A549 (cell line): ENCODE data around the gene SORT1.

Source experiments
- CTCF ChIP-seq: fragments of >200 bp; sonication (Bioruptor Twin); formaldehyde crosslinking; IDR thresholded peaks from 3 replicates; pipeline ENCODE4 v1.5.1; 2016
- GATA3 ChIP-seq: IDR thresholded peaks from 2 replicates; pipeline ENCODE4 v1.6.1; 2012; ENCODE audit warnings: borderline replicate concordance
- HOXA7 ChIP-seq: fragments of 250-450 bp; sonication (Bioruptor Pico); IDR thresholded peaks from 2 replicates; pipeline ENCODE4 v1.5.0; 2020; ENCODE audit warnings: mild to moderate bottlenecking, moderate library complexity
- MAX ChIP-seq: IDR thresholded peaks from 2 replicates; pipeline ENCODE4 v1.6.1; 2012
- POLR2A ChIP-seq: IDR thresholded peaks from 2 replicates; pipeline ENCODE4 v1.6.1; 2012; ENCODE audit warnings: mild to moderate bottlenecking, low read length
- RAD21 ChIP-seq, 2 experiments: fragments of >200 bp in 1 of 2; sonication (Bioruptor Twin) in 1 of 2; formaldehyde crosslinking in 1 of 2; IDR thresholded peaks in 1 of 2; conservative IDR thresholded peaks in 1 of 2; 2 replicates in 1 of 2; 3 replicates in 1 of 2; pipeline ENCODE4 v1.6.1; 2012 to 2018; ENCODE audit warnings: inconsistent platforms in 1 of 2
- REST ChIP-seq: fragments of 200-600 bp; sonication (generic); IDR thresholded peaks from 2 replicates; pipeline ENCODE4 v1.6.1; 2016; ENCODE audit warnings: antibody characterized with exemption, mild to moderate bottlenecking, moderate library complexity
- RFX5 ChIP-seq: fragments of 450-650 bp; IDR thresholded peaks from 2 replicates; pipeline ENCODE4 v1.7.1; 2014; ENCODE audit warnings: antibody characterized with exemption, mild to moderate bottlenecking, moderate library complexity
- USF2 ChIP-seq: fragments of 450-650 bp; IDR thresholded peaks from 2 replicates; pipeline ENCODE4 v1.6.1; 2014; ENCODE audit warnings: antibody characterized with exemption

- no peak for TF ChIP-seq REST
- no peak for TF ChIP-seq CTCF
- TF ChIP-seq HOXA7 (CRISPR knock-in tag): no peak
- TF ChIP-seq RAD21 (conservative IDR thresholded peaks at IDR 0.05 in 1 of 2, IDR thresholded peaks at IDR 0.05 in 1 of 2): no peak
- no peak for TF ChIP-seq RFX5
- no peak for TF ChIP-seq POLR2A
- no peak for TF ChIP-seq USF2
- no peak for TF ChIP-seq MAX
- TF ChIP-seq GATA3: no peak
These were observed 6.6 kb downstream of the SORT1 start for GRCh38 chr1:109391157-109391556.
